ENCODE data around the gene STK38.
"Not testable (repeated sequence)": the region's sequence is repeated elsewhere in the genome, so short reads cannot be mapped to it uniquely, and the experiment has no call there.

STK38 gene

GRCh38 chr6:36455486-36456027 is 91.7 kb downstream of the STK38 start:
- TF ChIP-seq POU2F2 (IDR thresholded peaks at IDR 0.05; ENCODE audit: low read depth, low read length) (no peak), POLR2AphosphoS5 (IDR thresholded peaks at IDR 0.05; ENCODE audit: low read depth, low read length) (no peak), POLR2A (IDR thresholded peaks at IDR 0.05; ENCODE audit: low read depth, low read length) (no peak), TAF1 (IDR thresholded peaks at IDR 0.05; ENCODE audit: low read depth, low read length) (no peak), SPI1 (IDR thresholded peaks at IDR 0.05; ENCODE audit: low read depth, low read length) (no peak)
- DNase-seq (ENCODE audit: insufficient read length, low spot score) (no peak), FAIRE-seq (no peak)

- not testable (repeated sequence) for FAIRE-seq
Observed at GRCh38 chr6:36452897-36453296, 94.4 kb downstream of the STK38 start.

GRCh38 chr6:36449173-36449572 is 98.1 kb downstream of the STK38 start:
- FAIRE-seq; DNase-seq (ENCODE audit: insufficient read length, low spot score): not testable (repeated sequence)

More at GRCh38 chr6:36452897-36453296, 94.4 kb downstream of the STK38 start:
- not testable (repeated sequence) for DNase-seq (ENCODE audit: insufficient read length, low spot score)

GRCh38 chr6:36445621-36446020 is 101.7 kb downstream of the STK38 start:
- no peak for FAIRE-seq
- TF ChIP-seq TAF1 (IDR thresholded peaks at IDR 0.05; ENCODE audit: low read depth, low read length) (no peak), POLR2AphosphoS5 (IDR thresholded peaks at IDR 0.05; ENCODE audit: low read depth, low read length) (no peak), POLR2A (IDR thresholded peaks at IDR 0.05; ENCODE audit: low read depth, low read length) (no peak), SPI1 (IDR thresholded peaks at IDR 0.05; ENCODE audit: low read depth, low read length) (no peak), PAX5 (IDR thresholded peaks at IDR 0.05; ENCODE audit: insufficient read depth, low read length, severe bottlenecking) (no peak)

GRCh38 chr6:36444470-36444869 is 102.8 kb downstream of the STK38 start:
- DNase-seq (ENCODE audit: insufficient read length, low spot score), result no peak
- TF ChIP-seq POU2F2 (IDR thresholded peaks at IDR 0.05; ENCODE audit: low read depth, low read length) (no peak), TAF1 (IDR thresholded peaks at IDR 0.05; ENCODE audit: low read depth, low read length) (no peak), PAX5 (IDR thresholded peaks at IDR 0.05; ENCODE audit: insufficient read depth, low read length, severe bottlenecking) (no peak), POLR2A (IDR thresholded peaks at IDR 0.05; ENCODE audit: low read depth, low read length) (no peak), SPI1 (IDR thresholded peaks at IDR 0.05; ENCODE audit: low read depth, low read length) (no peak)
- no peak for FAIRE-seq

More at GRCh38 chr6:36445621-36446020, 101.7 kb downstream of the STK38 start:
- no peak for DNase-seq (ENCODE audit: insufficient read length, low spot score)

Data from GM12891 (cell line).